Measurements from ENCODE around the gene CFH. TPM values are rescaled to one million over a fixed set of nuclear protein-coding genes. Genes with fewer than 3 reads are reported as not detected.

CFH gene
- total RNA-seq, 2 donors from 2014 or later = 23.5 to 31.5 TPM

DNA sequence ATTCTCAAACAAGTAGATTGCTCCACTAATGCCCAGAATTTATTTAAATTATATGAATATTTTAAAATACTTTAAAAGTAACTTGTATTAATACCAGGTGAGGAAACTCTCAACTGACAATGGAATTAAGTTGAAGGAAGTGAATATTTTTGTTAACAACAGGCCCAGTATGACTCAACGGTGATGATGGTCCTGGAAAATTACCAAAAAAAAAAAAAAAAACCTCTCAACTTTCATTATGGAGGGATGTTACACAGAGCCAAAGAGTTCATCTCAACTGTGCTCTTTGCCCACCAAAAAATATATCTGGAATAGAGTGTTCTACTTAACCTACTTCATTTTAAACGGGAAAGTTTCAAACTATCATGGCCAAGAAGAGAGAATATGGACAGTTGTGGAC, 28.3 kb downstream of the CFH start:
- no peak for DNase-seq (ENCODE audit: low spot score)
- H3K27ac ChIP-seq = no peak overlapping the region
- no peaks in the 10 kb centered on the region for H3K36me3 ChIP-seq
- intact Hi-C loops (cut with DNase I) = no loop called here
- TF ChIP-seq POLR2A (IDR thresholded peaks at IDR 0.05) = no peak
- TF ChIP-seq, protein P1, sequence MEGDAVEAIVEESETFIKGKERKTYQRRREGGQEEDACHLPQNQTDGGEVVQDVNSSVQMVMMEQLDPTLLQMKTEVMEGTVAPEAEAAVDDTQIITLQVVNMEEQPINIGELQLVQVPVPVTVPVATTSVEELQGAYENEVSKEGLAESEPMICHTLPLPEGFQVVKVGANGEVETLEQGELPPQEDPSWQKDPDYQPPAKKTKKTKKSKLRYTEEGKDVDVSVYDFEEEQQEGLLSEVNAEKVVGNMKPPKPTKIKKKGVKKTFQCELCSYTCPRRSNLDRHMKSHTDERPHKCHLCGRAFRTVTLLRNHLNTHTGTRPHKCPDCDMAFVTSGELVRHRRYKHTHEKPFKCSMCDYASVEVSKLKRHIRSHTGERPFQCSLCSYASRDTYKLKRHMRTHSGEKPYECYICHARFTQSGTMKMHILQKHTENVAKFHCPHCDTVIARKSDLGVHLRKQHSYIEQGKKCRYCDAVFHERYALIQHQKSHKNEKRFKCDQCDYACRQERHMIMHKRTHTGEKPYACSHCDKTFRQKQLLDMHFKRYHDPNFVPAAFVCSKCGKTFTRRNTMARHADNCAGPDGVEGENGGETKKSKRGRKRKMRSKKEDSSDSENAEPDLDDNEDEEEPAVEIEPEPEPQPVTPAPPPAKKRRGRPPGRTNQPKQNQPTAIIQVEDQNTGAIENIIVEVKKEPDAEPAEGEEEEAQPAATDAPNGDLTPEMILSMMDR (IDR thresholded peaks at IDR 0.05) = no peak
- TF ChIP-seq POLR2AphosphoS5 (IDR thresholded peaks at IDR 0.05) = no peak
- no peaks in the 10 kb centered on the region for H3K4me1 ChIP-seq (replicated peaks)
- no peaks in the 10 kb centered on the region for H3K27me3 ChIP-seq (replicated peaks; ENCODE audit: insufficient read depth)
- H3K9me3 ChIP-seq = no peaks in the 10 kb centered on the region
- WGBS = 89% methylated on average over 2 of the region's 2 CpGs
- H3K4me3 ChIP-seq = no peak overlapping the region

- no peaks in the 10 kb centered on the region for H3K27me3 ChIP-seq (replicated peaks; ENCODE audit: insufficient read depth)
- H3K9me3 ChIP-seq = no peaks in the 10 kb centered on the region
- no peak for TF ChIP-seq POLR2AphosphoS5 (IDR thresholded peaks at IDR 0.05)
- TF ChIP-seq, protein P1 (IDR thresholded peaks at IDR 0.05) = no peak
- no peak for TF ChIP-seq POLR2A (IDR thresholded peaks at IDR 0.05)
- no peak overlapping the region for H3K4me3 ChIP-seq
- H3K27ac ChIP-seq = no peak overlapping the region
- H3K36me3 ChIP-seq = no peaks in the 10 kb centered on the region
- 90% methylated on average over 4 of the region's 4 CpGs for WGBS
- no peaks in the 10 kb centered on the region for H3K4me1 ChIP-seq (replicated peaks)
- no peak for DNase-seq (ENCODE audit: low spot score)
- intact Hi-C loops (cut with DNase I) = no loop called here
These were observed 32.6 kb downstream of the CFH start for GRCh38 chr1:196684476-196684875.

DNA sequence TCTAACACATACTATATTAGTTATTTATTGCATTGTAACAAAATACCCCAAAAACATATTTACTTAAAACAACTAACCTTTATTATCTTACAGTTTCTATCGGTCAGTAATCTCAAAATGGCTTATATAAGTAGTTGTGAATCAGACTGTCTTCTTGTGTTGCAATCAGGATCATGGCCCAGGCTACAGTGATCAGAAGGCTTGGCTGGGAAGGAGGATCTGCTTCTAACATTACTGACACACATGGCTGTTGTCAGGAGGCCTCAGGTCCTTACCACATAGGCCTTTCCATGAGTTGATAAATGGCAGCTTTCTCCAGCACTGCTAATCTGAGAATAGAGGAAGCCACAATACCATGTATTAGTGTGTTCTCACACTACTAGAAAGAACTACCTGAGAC, 33.7 kb downstream of the CFH start:
- no peak overlapping the region for H3K27ac ChIP-seq
- H3K9me3 ChIP-seq = no peaks in the 10 kb centered on the region
- no peak overlapping the region for H3K4me3 ChIP-seq
- WGBS = 95% methylated on average over 1 of the region's 1 CpG
- no peaks in the 10 kb centered on the region for H3K4me1 ChIP-seq (replicated peaks)
- no peak for DNase-seq (ENCODE audit: low spot score)
- intact Hi-C loops (cut with DNase I) = no loop called here
- no peaks in the 10 kb centered on the region for H3K27me3 ChIP-seq (replicated peaks; ENCODE audit: insufficient read depth)
- TF ChIP-seq, protein P1 (IDR thresholded peaks at IDR 0.05) = no peak
- TF ChIP-seq POLR2A (IDR thresholded peaks at IDR 0.05) = no peak
- TF ChIP-seq POLR2AphosphoS5 (IDR thresholded peaks at IDR 0.05) = no peak
- H3K36me3 ChIP-seq = no peaks in the 10 kb centered on the region

GRCh38 chr1:196689001-196689400, 37.2 kb downstream of the CFH start:
- Histone ChIP-seq H3K36me3 (no peaks in the 10 kb centered on the region), H3K27me3 (replicated peaks; ENCODE audit: insufficient read depth) (no peaks in the 10 kb centered on the region), H3K9me3 (no peaks in the 10 kb centered on the region), H3K4me1 (replicated peaks) (no peaks in the 10 kb centered on the region), H3K4me3 (no peak overlapping the region), H3K27ac (no peak overlapping the region)
- TF ChIP-seq, protein P1 (IDR thresholded peaks at IDR 0.05) = no peak
- no peak for TF ChIP-seq POLR2AphosphoS5 (IDR thresholded peaks at IDR 0.05)
- no peak for TF ChIP-seq POLR2A (IDR thresholded peaks at IDR 0.05)
- DNase-seq (ENCODE audit: low spot score) = no peak
- WGBS = 93% methylated on average over 3 of the region's 3 CpGs
- intact Hi-C loops (cut with DNase I) = no loop called here

GRCh38 chr1:196690582-196690981, 38.7 kb downstream of the CFH start:
- intact Hi-C loops (cut with DNase I) = no loop called here
- TF ChIP-seq POLR2AphosphoS5 (IDR thresholded peaks at IDR 0.05) = no peak
- no peak for TF ChIP-seq POLR2A (IDR thresholded peaks at IDR 0.05)
- TF ChIP-seq, protein P1 (IDR thresholded peaks at IDR 0.05) = no peak
- Histone ChIP-seq H3K36me3 (no peaks in the 10 kb centered on the region), H3K9me3 (no peaks in the 10 kb centered on the region), H3K4me3 (no peak overlapping the region), H3K27me3 (replicated peaks; ENCODE audit: insufficient read depth) (no peaks in the 10 kb centered on the region), H3K27ac (no peak overlapping the region), H3K4me1 (replicated peaks) (no peaks in the 10 kb centered on the region)
- WGBS = 56% methylated on average over 5 of the region's 5 CpGs
- no peak for DNase-seq (ENCODE audit: low spot score)

Data from prostate gland (tissue), 2 donors.